Measurements from ENCODE around the gene UBR1.
A peak's percentile ranks its signal among the peaks of the same experiment; 100 is the strongest.

UBR1 gene

GRCh38 chr15:43105077-43105736 lies 631 bp downstream of the UBR1 start:
- DNase-seq: peak; percentile 39

- DNase-seq: no peak
Observed at GRCh38 chr15:43104426-43104825, 1.4 kb downstream of the UBR1 start.

GRCh38 chr15:43103907-43104306 lies 1.9 kb downstream of the UBR1 start:
- DNase-seq: no peak

- no peak for DNase-seq
Observed at GRCh38 chr15:43102187-43102586, 3.7 kb downstream of the UBR1 start.

GRCh38 chr15:43100971-43101370 lies 4.9 kb downstream of the UBR1 start:
- no peak for DNase-seq

- no peak for DNase-seq
Observed at GRCh38 chr15:43099105-43099845, 6.6 kb downstream of the UBR1 start.

- DNase-seq: no peak
Observed at GRCh38 chr15:43096411-43096810, 9.4 kb downstream of the UBR1 start.

GRCh38 chr15:43095708-43096347 lies 10.0 kb downstream of the UBR1 start:
- no peak for DNase-seq

GRCh38 chr15:43095243-43095642 lies 10.6 kb downstream of the UBR1 start:
- DNase-seq: no peak

- DNase-seq: no peak
Observed at GRCh38 chr15:43094416-43095030, 11.3 kb downstream of the UBR1 start.

GRCh38 chr15:43093026-43093425 lies 12.8 kb downstream of the UBR1 start:
- DNase-seq: no peak

DNA sequence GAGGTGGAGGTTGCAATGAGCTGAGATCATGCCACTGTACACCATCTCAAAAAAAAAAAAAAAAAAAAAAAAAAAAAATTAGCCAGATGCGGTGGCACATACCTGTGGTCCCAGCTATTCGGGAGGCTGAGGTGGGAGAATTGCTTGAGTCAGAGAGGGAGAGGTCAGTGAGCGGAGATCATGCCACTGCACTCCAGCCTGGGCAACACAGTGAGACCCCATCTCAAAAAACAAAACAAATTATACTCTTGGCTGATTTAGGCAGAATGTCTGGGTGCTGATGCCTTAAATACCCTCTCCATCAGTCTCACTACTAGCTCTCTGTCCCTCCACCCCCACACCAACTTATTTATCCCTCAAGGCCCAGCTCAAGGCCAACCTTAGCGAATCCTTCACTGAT lies 14.0 kb downstream of the UBR1 start:
- no peak for DNase-seq

DNA sequence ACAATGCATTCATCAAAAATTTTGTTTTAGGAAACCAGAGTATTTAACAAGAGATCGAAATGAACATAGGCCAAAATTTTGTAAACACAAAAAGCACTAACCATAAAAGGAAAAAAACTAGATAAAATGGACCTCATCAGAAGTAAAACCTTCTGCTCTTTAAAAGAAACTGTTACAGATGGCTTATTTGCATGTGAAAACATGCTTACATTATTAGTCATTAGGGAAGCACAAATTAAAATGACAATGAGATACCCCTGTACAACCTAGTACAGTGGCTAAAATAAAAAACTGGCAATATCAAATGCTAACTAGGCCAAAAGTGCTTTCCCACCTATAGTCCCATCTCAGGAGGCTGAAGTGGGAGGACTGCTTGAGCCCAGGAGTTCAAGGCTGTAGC lies 19.3 kb downstream of the UBR1 start:
- DNase-seq: no peak

DNA sequence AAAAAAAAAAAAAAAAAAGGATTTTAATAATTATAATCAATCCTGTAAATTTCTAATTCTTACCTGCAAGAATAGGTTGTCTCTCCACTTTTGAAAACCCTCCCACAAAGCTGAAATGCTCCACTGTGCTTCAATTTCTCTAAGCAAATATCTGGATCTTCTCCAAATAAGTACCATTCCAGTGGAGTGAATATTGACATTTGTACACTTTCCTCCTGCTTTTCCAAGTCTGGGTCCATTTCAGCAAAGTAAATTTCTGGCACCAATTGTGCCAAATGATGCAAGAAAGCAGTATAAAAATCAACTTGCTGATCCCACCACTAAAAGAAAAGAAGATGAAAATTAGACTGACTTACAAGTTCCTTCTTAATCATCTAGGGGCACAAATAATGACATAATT lies 19.9 kb downstream of the UBR1 start:
- no peak for DNase-seq

GRCh38 chr15:43082509-43082908 lies 23.3 kb downstream of the UBR1 start:
- DNase-seq: no peak

GRCh38 chr15:43081283-43081682 lies 24.6 kb downstream of the UBR1 start:
- no peak for DNase-seq

- DNase-seq: no peak
Observed at GRCh38 chr15:43071451-43071850, 34.4 kb downstream of the UBR1 start.

- DNase-seq: no peak
Observed at GRCh38 chr15:43070893-43071292, 34.9 kb downstream of the UBR1 start.

DNA sequence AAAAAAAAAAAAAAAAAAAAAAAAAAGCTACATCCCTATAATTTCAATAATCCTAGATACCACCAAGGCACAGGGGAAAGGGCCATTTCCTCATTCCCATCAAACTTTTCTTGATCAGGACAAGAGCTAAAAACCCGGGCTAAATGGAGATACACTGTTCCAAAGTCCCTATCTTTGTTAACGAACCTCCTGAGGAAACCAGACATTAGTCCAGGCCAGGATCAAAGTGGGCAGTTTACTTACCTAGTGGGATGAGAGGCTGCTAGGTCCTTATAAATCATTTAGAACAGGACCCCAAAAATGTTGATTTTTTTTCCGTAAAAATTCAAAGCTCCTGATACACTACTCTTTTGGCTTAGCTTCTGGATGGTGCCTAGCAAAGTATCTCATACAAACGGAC lies 35.6 kb downstream of the UBR1 start:
- no peak for DNase-seq

GRCh38 chr15:43067717-43068461 lies 37.9 kb downstream of the UBR1 start:
- DNase-seq: peak; percentile 88

GRCh38 chr15:43056696-43057095 lies 49.1 kb downstream of the UBR1 start:
- DNase-seq: no peak

GRCh38 chr15:43052860-43053259 lies 53.0 kb downstream of the UBR1 start:
- DNase-seq: no peak

- DNase-seq: no peak
Observed at GRCh38 chr15:43048935-43049334, 56.9 kb downstream of the UBR1 start.

Data from activated CD4-positive, alpha-beta T cell treated with anti-CD3 and anti-CD28 coated beads, Interleukin-2, amount 50 U/mL, for 16 hours (primary cell).